Activated CD8-positive, alpha-beta T cell treated with anti-CD3 and anti-CD28 coated beads for 36 hours (primary cell): ENCODE data around the gene LTC4S. TPM values are rescaled to one million over a fixed set of nuclear protein-coding genes. Genes with fewer than 3 reads are reported as not detected.
A peak's percentile ranks its signal among the peaks of the same experiment; 100 is the strongest.

Source experiments
- ATAC-seq: fragments of 200-7000 bp; cut with Tn5 transposase; one replicate; pipeline ENCODE4 v1.10.0; 2021; ENCODE audit warnings: mild to moderate bottlenecking, moderate library complexity
- CTCF ChIA-PET: fragments of 350-600 bp; sonication (Branson Sonifier 250); formaldehyde crosslinking; loops from one replicate; lab custom pipeline; 2021; ENCODE audit warnings: antibody characterized with exemption; lab: Charles Lee
- POLR2A ChIA-PET: fragments of 350-600 bp; sonication (Branson Sonifier 250); formaldehyde crosslinking; loops from one replicate; lab custom pipeline; 2021; ENCODE audit warnings: antibody characterized with exemption; lab: Charles Lee
- DNase-seq: peaks from one replicate; pipeline ENCODE4 v3.0.0-alpha.2; 2020
- H3K27ac Mint-ChIP-seq: one replicate; pipeline ENCODE4 v1.8.0; 2021; ENCODE audit warnings: mild to moderate bottlenecking, mixed read lengths
- H3K27me3 Mint-ChIP-seq: one replicate; pipeline ENCODE4 v1.8.0; 2021; ENCODE audit warnings: mixed read lengths
- H3K36me3 Mint-ChIP-seq: one replicate; pipeline ENCODE4 v1.8.0; 2021; ENCODE audit warnings: low read depth, mixed read lengths
- H3K4me1 Mint-ChIP-seq: one replicate; pipeline ENCODE4 v1.8.0; 2021; ENCODE audit warnings: low read depth, mixed read lengths
- H3K4me3 Mint-ChIP-seq: one replicate; pipeline ENCODE4 v1.8.0; 2021; ENCODE audit warnings: mild to moderate bottlenecking, moderate library complexity, mixed read lengths
- H3K9me3 Mint-ChIP-seq: one replicate; pipeline ENCODE4 v1.8.0; 2021; ENCODE audit warnings: mixed read lengths
- intact Hi-C: fragments of 100-400 bp; cut with micrococcal nuclease; formaldehyde crosslinking; loops from one replicate; pipeline ENCODE4 v1.10.0; 2022
- total RNA-seq, 2 experiments: library from RNA; stranded (reverse); gene quantifications; one replicate each; pipeline ENCODE4 v1.2.3, GENCODE V29; 2021
- TF ChIP-seq, protein P1 (sequence below): fragments of 200-600 bp; IDR thresholded peaks from one replicate; pipeline ENCODE4 v1.8.0; 2022; ENCODE audit warnings: antibody characterized with exemption, mild to moderate bottlenecking

The LTC4S gene
- total RNA-seq, 2 experiments from 2014 or later = 1.3 TPM; not detected in 1

DNA sequence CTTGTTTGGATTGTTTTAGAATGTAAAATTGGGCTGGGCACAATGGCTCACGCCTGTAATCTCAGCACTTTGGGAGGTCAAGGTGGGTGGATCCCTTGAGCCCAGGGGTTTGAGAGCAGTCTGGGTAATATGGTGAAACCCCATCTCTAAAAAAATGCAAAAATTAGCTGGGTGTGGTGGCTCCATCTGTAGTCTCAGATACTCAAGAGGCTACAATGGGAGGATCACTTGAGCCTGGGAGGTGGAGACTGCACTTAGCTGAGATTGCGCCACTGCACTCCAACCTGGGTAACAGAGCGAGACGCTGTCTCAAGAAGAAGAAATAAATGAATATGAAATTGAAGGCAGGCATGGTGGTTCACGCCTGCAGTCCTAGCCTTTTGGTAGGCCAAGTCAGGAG lies 39.8 kb upstream of the LTC4S start:
- Mint-ChIP-seq H3K27me3 (no peaks in the 10 kb centered on the region), H3K4me3 (no peak overlapping the region), H3K36me3 (peaks cover 14% of the 10 kb centered on the region), H3K27ac (no peak overlapping the region), H3K4me1 (peaks cover 38% of the 10 kb centered on the region), H3K9me3 (no peaks in the 10 kb centered on the region)
- ChIA-PET CTCF (interaction anchor here (1.6 to 3.5 kb wide), 3 partner anchors 9 to 51 kb away, joined by 3 to 19 read pairs (median 13); no protein-coding TSS in a partner anchor), POLR2A (no interaction called here)
- DNase-seq (no peak), ATAC-seq (no peak)
- intact Hi-C loops = no loop called here
- TF ChIP-seq, protein P1, sequence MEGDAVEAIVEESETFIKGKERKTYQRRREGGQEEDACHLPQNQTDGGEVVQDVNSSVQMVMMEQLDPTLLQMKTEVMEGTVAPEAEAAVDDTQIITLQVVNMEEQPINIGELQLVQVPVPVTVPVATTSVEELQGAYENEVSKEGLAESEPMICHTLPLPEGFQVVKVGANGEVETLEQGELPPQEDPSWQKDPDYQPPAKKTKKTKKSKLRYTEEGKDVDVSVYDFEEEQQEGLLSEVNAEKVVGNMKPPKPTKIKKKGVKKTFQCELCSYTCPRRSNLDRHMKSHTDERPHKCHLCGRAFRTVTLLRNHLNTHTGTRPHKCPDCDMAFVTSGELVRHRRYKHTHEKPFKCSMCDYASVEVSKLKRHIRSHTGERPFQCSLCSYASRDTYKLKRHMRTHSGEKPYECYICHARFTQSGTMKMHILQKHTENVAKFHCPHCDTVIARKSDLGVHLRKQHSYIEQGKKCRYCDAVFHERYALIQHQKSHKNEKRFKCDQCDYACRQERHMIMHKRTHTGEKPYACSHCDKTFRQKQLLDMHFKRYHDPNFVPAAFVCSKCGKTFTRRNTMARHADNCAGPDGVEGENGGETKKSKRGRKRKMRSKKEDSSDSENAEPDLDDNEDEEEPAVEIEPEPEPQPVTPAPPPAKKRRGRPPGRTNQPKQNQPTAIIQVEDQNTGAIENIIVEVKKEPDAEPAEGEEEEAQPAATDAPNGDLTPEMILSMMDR = no peak

DNA sequence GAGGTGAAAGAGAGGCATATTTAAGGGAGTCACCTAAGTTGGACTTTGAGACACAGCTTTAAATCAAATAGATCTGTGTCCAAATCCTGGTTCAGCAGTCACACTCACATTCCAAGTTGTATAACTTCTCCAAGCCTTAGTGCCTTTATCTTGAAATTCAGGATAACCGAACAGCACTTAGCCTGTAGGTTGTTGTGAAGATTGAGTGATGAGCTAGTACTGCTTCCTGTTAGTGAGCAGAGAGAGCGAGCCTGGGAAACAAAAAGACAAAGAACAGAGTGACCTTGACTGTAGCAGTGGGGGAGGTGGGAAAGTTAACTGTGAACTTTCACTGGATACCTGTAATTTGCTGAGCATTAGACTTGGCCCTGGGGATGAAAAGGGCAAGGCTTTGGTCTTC lies 38.8 kb upstream of the LTC4S start:
- ChIA-PET CTCF (interaction anchor here (0.7 to 3.5 kb wide), 3 partner anchors 8 to 52 kb away, joined by 3 to 13 read pairs (median 4); no protein-coding TSS in a partner anchor), POLR2A (no interaction called here)
- TF ChIP-seq, protein P1 = no peak
- DNase-seq (no peak), ATAC-seq (no peak)
- H3K9me3 Mint-ChIP-seq = no peaks in the 10 kb centered on the region
- intact Hi-C loops = no loop called here
- H3K27me3 Mint-ChIP-seq = no peaks in the 10 kb centered on the region
- H3K4me1 Mint-ChIP-seq = peaks cover 45% of the 10 kb centered on the region
- H3K4me3 Mint-ChIP-seq = no peak overlapping the region
- H3K27ac Mint-ChIP-seq = peak overlapping the region; percentile 47
- peaks cover 16% of the 10 kb centered on the region for H3K36me3 Mint-ChIP-seq

DNA sequence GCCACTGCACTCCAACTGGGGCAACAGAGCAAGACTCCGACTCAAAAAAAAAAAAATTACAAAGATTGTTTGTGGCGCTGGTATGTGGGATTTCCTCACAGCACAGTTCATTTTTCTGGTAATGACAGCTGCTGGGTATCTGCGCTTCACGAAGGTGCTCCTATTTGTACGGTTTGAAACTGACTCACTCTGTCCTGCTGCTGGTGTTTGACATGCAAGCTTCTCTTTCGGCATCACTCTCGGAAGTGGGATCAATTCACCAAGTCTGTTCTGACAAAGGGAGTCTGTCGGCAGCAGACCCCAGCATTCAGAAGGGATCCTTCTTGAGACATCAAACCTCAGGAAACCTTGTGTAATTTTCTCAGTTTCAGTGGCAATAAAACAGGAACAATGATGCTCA lies 34.8 kb upstream of the LTC4S start:
- CTCF ChIA-PET = no interaction called here
- POLR2A ChIA-PET = interaction anchor here (0.5 to 0.7 kb wide), 2 partner anchors 11 to 17 kb away, joined by 3 read pairs; no protein-coding TSS in a partner anchor
- H3K27ac Mint-ChIP-seq = peak overlapping the region; percentile 23

DNA sequence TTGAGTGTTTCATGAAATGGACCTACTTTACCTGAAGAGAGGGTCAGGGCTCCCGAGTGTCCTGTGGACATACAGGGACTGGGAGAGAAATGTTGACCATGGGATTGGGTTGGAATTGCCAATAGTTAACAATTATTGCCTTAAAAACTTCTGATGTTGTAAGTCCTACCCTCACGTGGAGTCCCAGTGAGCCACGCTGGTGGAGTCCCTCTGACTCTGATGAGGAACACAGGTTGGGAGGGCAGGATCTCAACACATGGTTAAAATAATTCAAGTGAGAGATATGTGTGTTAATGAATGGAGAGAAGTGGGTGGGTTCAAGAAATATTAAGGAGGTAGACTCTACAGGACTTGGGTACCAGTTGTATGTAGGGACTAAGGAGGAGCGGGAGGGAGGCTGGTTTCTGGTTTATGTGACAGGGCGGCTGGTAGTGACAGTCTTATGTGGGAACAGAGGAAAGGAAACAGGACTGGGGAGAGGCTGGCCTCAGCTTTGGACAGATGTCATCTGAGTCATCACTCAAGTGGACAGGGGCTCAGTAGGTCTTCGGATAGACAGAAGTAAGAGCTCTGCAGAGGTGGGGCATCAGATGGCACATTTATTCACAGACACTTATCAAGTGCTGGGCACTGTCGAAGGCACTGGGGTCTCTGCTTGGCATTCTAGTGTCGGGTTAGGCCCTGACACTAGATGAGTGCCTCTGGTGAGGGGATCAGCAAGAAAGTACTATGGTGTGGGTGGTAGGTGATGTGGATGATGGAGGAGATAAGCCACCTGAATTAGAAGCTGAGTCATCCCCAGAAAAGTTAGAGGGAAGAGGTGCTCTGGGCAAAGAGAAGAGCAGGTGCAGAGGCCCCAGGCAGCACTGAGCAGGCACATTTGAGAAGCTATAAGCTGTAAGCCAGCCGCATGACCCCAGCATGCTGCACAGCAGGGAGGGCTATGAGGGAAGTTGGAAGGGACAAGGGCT lies 33.9 kb upstream of the LTC4S start:
- TF ChIP-seq, protein P1 = no peak
- H3K4me1 Mint-ChIP-seq = peaks cover 52% of the 10 kb centered on the region
- H3K27me3 Mint-ChIP-seq = no peaks in the 10 kb centered on the region
- H3K27ac Mint-ChIP-seq = peak overlapping the region; percentile 75
- ATAC-seq (peak; percentile 77), DNase-seq (peak; percentile 37)
- H3K36me3 Mint-ChIP-seq = peaks cover 4% of the 10 kb centered on the region
- ChIA-PET CTCF (no interaction called here), POLR2A (interaction anchor here (0.7 to 1.3 kb wide), 3 partner anchors 11 to 57 kb away, joined by 3 to 4 read pairs (median 3); no protein-coding TSS in a partner anchor)
- H3K9me3 Mint-ChIP-seq = no peaks in the 10 kb centered on the region
- peak overlapping the region; percentile 1 for H3K4me3 Mint-ChIP-seq
- intact Hi-C loops = loop anchor here (5.0 kb wide), 1 partner anchor 42 kb away; no protein-coding TSS in a partner anchor

More for the DNA sequence above, 34.8 kb upstream of the LTC4S start:
- H3K36me3 Mint-ChIP-seq = peaks cover 4% of the 10 kb centered on the region
- DNase-seq (no peak), ATAC-seq (no peak)
- H3K27me3 Mint-ChIP-seq = no peaks in the 10 kb centered on the region
- intact Hi-C loops = no loop called here
- H3K4me3 Mint-ChIP-seq = no peak overlapping the region
- H3K4me1 Mint-ChIP-seq = peaks cover 61% of the 10 kb centered on the region
- H3K9me3 Mint-ChIP-seq = no peaks in the 10 kb centered on the region
- TF ChIP-seq, protein P1 = no peak
